Upper lobe of left lung (tissue), 4 donors: Measurements from ENCODE around the gene NUDT8.
"Not testable (repeated sequence)": the region's sequence is repeated elsewhere in the genome, so short reads cannot be mapped to it uniquely, and the experiment has no call there.

Source experiments
- CTCF ChIP-seq, 6 experiments: fragments of 450-650 bp in 4 of 6; fragments of 200-600 bp in 2 of 6; sonication (generic) in 2 of 6; IDR thresholded peaks; one replicate each; pipeline ENCODE4 v1.5.1; 2016 to 2019; ENCODE audit warnings: antibody characterized with exemption in 6 of 6
- POLR2AphosphoS5 ChIP-seq, 2 donors: sonication (generic); formaldehyde crosslinking; IDR thresholded peaks; one replicate each; pipeline ENCODE4 v1.5.1; 2017; ENCODE audit warnings: antibody characterized with exemption in 2 of 2

GRCh38 chr11:67637441-67637840 lies 7.7 kb upstream of the NUDT8 start:
- TF ChIP-seq POLR2AphosphoS5, CTCF (IDR thresholded peaks at IDR 0.05): not testable (repeated sequence)
